A549 (cell line): ENCODE measurements around the gene PFKFB4. TPM values are rescaled to one million over a fixed set of nuclear protein-coding genes. Genes with fewer than 3 reads are reported as not detected.

Source experiments
- ATAC-seq, 2 experiments: fragments of 200-7000 bp in 1 of 2; fragments of >200 bp in 1 of 2; cut with Nextera tagmentation in 1 of 2; cut with Tn5 transposase in 1 of 2; 3 replicates each; pipeline versions ENCODE4 v1.8.0 to v1.9.1; 2018 to 2020; ENCODE audit warnings: mild to moderate bottlenecking in 1 of 2, moderate library complexity in 1 of 2
- CTCF ChIA-PET: fragments of 300-600 bp; sonication (Branson Sonifier 250); formaldehyde crosslinking; extraction: SDS; loops from one replicate; lab custom pipeline; 2021; ENCODE audit warnings: antibody characterized with exemption, inconsistent platforms; lab: Yijun Ruan, JAX
- POLR2A ChIA-PET: fragments of 350-600 bp; formaldehyde crosslinking; extraction: SDS; loops from one replicate; lab custom pipeline; 2021; ENCODE audit warnings: antibody characterized with exemption, inconsistent platforms; lab: Yijun Ruan, JAX
- DNase-seq, 2 experiments: peaks; one replicate each; pipeline versions ENCODE4 v3.0.0 to v3.0.0-alpha.2; 2011 to 2016; ENCODE audit warnings: low read depth in 1 of 2, low spot score in 1 of 2
- FAIRE-seq: peaks from 2 replicates; lab custom pipeline; 2011; peaks lifted over from hg19 to GRCh38; lab: Jason Lieb, UNC
- H3K27ac ChIP-seq, 2 experiments: fragments of >200 bp; sonication (Bioruptor Twin); formaldehyde crosslinking; 3 replicates each; pipeline ENCODE4 v1.5.1; 2016 to 2017
- H3K4me1 ChIP-seq: fragments of >200 bp; sonication (Bioruptor Twin); formaldehyde crosslinking; 3 replicates; pipeline ENCODE4 v1.6.1; 2016
- H3K4me2 ChIP-seq: fragments of >200 bp; sonication (Bioruptor Twin); formaldehyde crosslinking; 3 replicates; pipeline ENCODE4 v1.6.1; 2016
- H3K4me3 ChIP-seq: fragments of >200 bp; sonication (Bioruptor Twin); formaldehyde crosslinking; 3 replicates; pipeline ENCODE4 v1.5.1; 2016
- H3K9me3 ChIP-seq: fragments of >200 bp; sonication (Bioruptor Twin); formaldehyde crosslinking; 3 replicates; pipeline ENCODE4 v1.6.1; 2016
- BHLHE40 ChIP-seq: IDR thresholded peaks from 2 replicates; pipeline ENCODE4 v1.6.1; 2012; ENCODE audit warnings: low read depth, low read length, inconsistent platforms
- CBX2 ChIP-seq: fragments of 200-600 bp; sonication (generic); IDR thresholded peaks from 2 replicates; pipeline ENCODE4 v1.6.1; 2016; ENCODE audit warnings: low read depth, mild to moderate bottlenecking, borderline replicate concordance
- CBX8 ChIP-seq: fragments of 200-600 bp; sonication (generic); IDR thresholded peaks from 2 replicates; pipeline ENCODE4 v1.6.1; 2016
- CHD2 ChIP-seq: fragments of 150-350 bp; IDR thresholded peaks from 2 replicates; pipeline ENCODE4 v1.6.1; 2014; ENCODE audit warnings: low read length; ENCODE audit not compliant: partially characterized antibody
- EHF ChIP-seq: fragments of 250-450 bp; sonication (Bioruptor Pico); IDR thresholded peaks from 2 replicates; pipeline ENCODE4 v1.5.0; 2020; ENCODE audit warnings: mild to moderate bottlenecking
- EP300 ChIP-seq, 2 experiments: fragments of >200 bp; sonication (Bioruptor Twin); formaldehyde crosslinking; IDR thresholded peaks; 2 replicates in 1 of 2; 3 replicates in 1 of 2; pipeline ENCODE4 v1.6.1; 2016 to 2017
- ESRRA ChIP-seq: fragments of 150-350 bp; IDR thresholded peaks from 2 replicates; pipeline ENCODE4 v1.6.1; 2014; ENCODE audit warnings: mild to moderate bottlenecking, low read length, borderline replicate concordance
- FOSB ChIP-seq: fragments of 250-450 bp; sonication (Bioruptor Pico); IDR thresholded peaks from 2 replicates; pipeline ENCODE4 v1.5.0; 2020; ENCODE audit warnings: mild to moderate bottlenecking, moderate library complexity
- FOSL2 ChIP-seq, 2 experiments: fragments of 450-650 bp in 1 of 2; fragments of >200 bp in 1 of 2; sonication (Bioruptor Twin) in 1 of 2; formaldehyde crosslinking; IDR thresholded peaks; 2 replicates each; pipeline versions ENCODE4 v1.5.0 to v1.6.1; 2016 to 2020; ENCODE audit warnings: mild to moderate bottlenecking in 1 of 2, moderate library complexity in 1 of 2
- FOXS1 ChIP-seq: fragments of 250-450 bp; sonication (Bioruptor Pico); IDR thresholded peaks from 2 replicates; pipeline ENCODE4 v1.5.0; 2020; ENCODE audit warnings: mild to moderate bottlenecking, moderate library complexity
- GATA3 ChIP-seq: IDR thresholded peaks from 2 replicates; pipeline ENCODE4 v1.6.1; 2012; ENCODE audit warnings: borderline replicate concordance
- HOXB5 ChIP-seq: fragments of 250-450 bp; sonication (Bioruptor Pico); IDR thresholded peaks from 2 replicates; pipeline ENCODE4 v1.5.0; 2020; ENCODE audit warnings: mild to moderate bottlenecking, moderate library complexity
- JUN ChIP-seq, 2 experiments: fragments of >200 bp; sonication (Bioruptor Twin); formaldehyde crosslinking; IDR thresholded peaks; 2 replicates in 1 of 2; 3 replicates in 1 of 2; pipeline ENCODE4 v1.6.1; 2016 to 2017
- KDM5A ChIP-seq: fragments of 200-600 bp; sonication (generic); IDR thresholded peaks from 2 replicates; pipeline ENCODE4 v1.6.1; 2016; ENCODE audit warnings: antibody characterized with exemption, mild to moderate bottlenecking
- MAFK ChIP-seq: fragments of 450-650 bp; IDR thresholded peaks from 2 replicates; pipeline ENCODE4 v1.6.1; 2014; ENCODE audit not compliant: partially characterized antibody
- NFE2L2 ChIP-seq: fragments of 150-350 bp; conservative IDR thresholded peaks from 2 replicates; pipeline ENCODE4 v1.6.1; 2014; ENCODE audit warnings: low read length
- NPAS2 ChIP-seq: fragments of 250-450 bp; sonication (Bioruptor Pico); IDR thresholded peaks from 2 replicates; pipeline ENCODE4 v1.8.0; 2022; ENCODE audit warnings: mild to moderate bottlenecking, moderate library complexity, borderline replicate concordance
- NR3C1 ChIP-seq: fragments of >200 bp; sonication (Bioruptor Twin); formaldehyde crosslinking; IDR thresholded peaks from 3 replicates; pipeline ENCODE4 v1.6.1; 2017
- PHF8 ChIP-seq: fragments of 200-600 bp; sonication (generic); IDR thresholded peaks from 2 replicates; pipeline ENCODE4 v1.6.1; 2016; ENCODE audit warnings: low read depth, mild to moderate bottlenecking, antibody characterized with exemption, moderate library complexity, borderline replicate concordance
- RARB ChIP-seq: fragments of 250-450 bp; sonication (Bioruptor Pico); IDR thresholded peaks from 2 replicates; pipeline ENCODE4 v1.8.0; 2021; ENCODE audit warnings: mild to moderate bottlenecking, moderate library complexity
- REST ChIP-seq: fragments of 200-600 bp; sonication (generic); IDR thresholded peaks from 2 replicates; pipeline ENCODE4 v1.6.1; 2016; ENCODE audit warnings: antibody characterized with exemption, mild to moderate bottlenecking, moderate library complexity
- SMC3 ChIP-seq: fragments of >200 bp; sonication (Bioruptor Twin); formaldehyde crosslinking; IDR thresholded peaks from 3 replicates; pipeline ENCODE4 v1.6.1; 2018; ENCODE audit warnings: inconsistent platforms
- SREBF2 ChIP-seq: fragments of 450-650 bp; IDR thresholded peaks from 2 replicates; pipeline ENCODE4 v1.6.1; 2014; ENCODE audit warnings: mild to moderate bottlenecking, moderate library complexity
- TP53 ChIP-seq: fragments of 250-450 bp; sonication (Bioruptor Pico); IDR thresholded peaks from 2 replicates; pipeline ENCODE4 v1.5.0; 2021; ENCODE audit warnings: mild to moderate bottlenecking, moderate library complexity
- ZSCAN20 ChIP-seq: fragments of 250-450 bp; sonication (Bioruptor Pico); IDR thresholded peaks from 2 replicates; pipeline ENCODE4 v1.8.0; 2022; ENCODE audit warnings: mild to moderate bottlenecking, moderate library complexity
- WGBS: methylation state at CpG from one replicate; pipeline ENCODE4 v1.1.6; 2017; ENCODE audit errors: missing lambda C conversion rate; 5-methylcytosine and 5-hydroxymethylcytosine counted together
- polyA plus RNA-seq, 4 experiments: library from polyadenylated mRNA; depleted of rRNA in 3 of 4; stranded (reverse); fragments of >200 nt; fragmentation: RNase III in 1 of 4; extraction: RNeasy Plus Mini Kit Qiagen cat#74134 plus additional on column Dnase treatment in 1 of 4; gene quantifications; 2 replicates in 3 of 4; 3 replicates in 1 of 4; pipeline ENCODE4 v1.2.3, GENCODE V29; 2011 to 2017
- TF ChIP-seq, protein P1 (sequence below): fragments of 150-350 bp; IDR thresholded peaks from 2 replicates; pipeline ENCODE4 v1.6.1; 2014; ENCODE audit warnings: low read depth, mild to moderate bottlenecking, low read length
- TF ChIP-seq, protein P2 (sequence below): IDR thresholded peaks from 2 replicates; pipeline ENCODE4 v1.6.1; 2012
- TF ChIP-seq, protein P3 (sequence below): fragments of 250-450 bp; sonication (Bioruptor Pico); IDR thresholded peaks from 2 replicates; pipeline ENCODE4 v1.5.0; 2020; ENCODE audit warnings: low read depth, mild to moderate bottlenecking, moderate library complexity

PFKFB4 gene
- polyA plus RNA-seq, 2 of the 4 experiments (the other 2 are of a cell fraction), result 8.4 to 20.9 TPM

- Histone ChIP-seq H3K4me1 (peaks cover 34% of the 10 kb centered on the region), H3K27ac (peak overlapping the region; percentile 96 to 97)
- CTCF ChIA-PET, result interaction anchor here (0.5 to 2.8 kb wide), 16 partner anchors 13 to 199 kb away, joined by 3 to 14 read pairs (median 4); partner anchors contain the start of gene ATRIP
- DNase-seq, result peak in 1 of 2 experiments; percentile 40
- WGBS, result 0% methylated on average over 3 of the region's 5 CpGs
- POLR2A ChIA-PET, result interaction anchor here (0.7 to 1.2 kb wide), 3 partner anchors 8 to 36 kb away, joined by 3 to 8 read pairs (median 3); partner anchors contain the start of genes CCDC51 and TMA7
- TF ChIP-seq NPAS2 (CRISPR knock-in tag) (no peak), ESRRA (no peak), CBX8 (no peak)
- TF ChIP-seq, all 56 proteins: peak for 0
- Histone ChIP-seq H3K9me3 (no peaks in the 10 kb centered on the region), H3K4me2 (peak overlapping the region; percentile 87), H3K4me3 (peak overlapping the region; percentile 76)
- peak in 1 of 2 experiments; percentile 60; a peak in 5 of 6 replicates for ATAC-seq
- no peak for FAIRE-seq
Observed at GRCh38 chr3:48472673-48472922, 84.0 kb downstream of the PFKFB4 start.

- Histone ChIP-seq H3K27ac (peak overlapping the region in 1 of 2 experiments; percentile 53; a peak in 3 of 6 replicates), H3K9me3 (no peaks in the 10 kb centered on the region)
- DNase-seq, result no peak
- FAIRE-seq, result no peak
- ChIA-PET CTCF (interaction anchor here (1.1 kb wide), 1 partner anchor 34 kb away, joined by 3 read pairs; no protein-coding TSS in a partner anchor), POLR2A (no interaction called here)
- WGBS, result no CpG with 5 or more reads among the region's 1 CpG
- TF ChIP-seq, protein P1, sequence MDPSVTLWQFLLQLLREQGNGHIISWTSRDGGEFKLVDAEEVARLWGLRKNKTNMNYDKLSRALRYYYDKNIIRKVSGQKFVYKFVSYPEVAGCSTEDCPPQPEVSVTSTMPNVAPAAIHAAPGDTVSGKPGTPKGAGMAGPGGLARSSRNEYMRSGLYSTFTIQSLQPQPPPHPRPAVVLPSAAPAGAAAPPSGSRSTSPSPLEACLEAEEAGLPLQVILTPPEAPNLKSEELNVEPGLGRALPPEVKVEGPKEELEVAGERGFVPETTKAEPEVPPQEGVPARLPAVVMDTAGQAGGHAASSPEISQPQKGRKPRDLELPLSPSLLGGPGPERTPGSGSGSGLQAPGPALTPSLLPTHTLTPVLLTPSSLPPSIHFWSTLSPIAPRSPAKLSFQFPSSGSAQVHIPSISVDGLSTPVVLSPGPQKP, result no peak
- TF ChIP-seq RARB (CRISPR knock-in tag) (no peak), CHD2 (no peak), MAFK (no peak), EHF (CRISPR knock-in tag) (no peak), FOSL2 (IDR thresholded peaks at IDR 0.05) (no peak), FOSL2 (CRISPR knock-in tag; IDR thresholded peaks at IDR 0.05) (no peak), BHLHE40 (no peak), SREBF2 (no peak), FOSB (CRISPR knock-in tag) (no peak), JUN (IDR thresholded peaks at IDR 0.05) (no peak)
- TF ChIP-seq, protein P2, sequence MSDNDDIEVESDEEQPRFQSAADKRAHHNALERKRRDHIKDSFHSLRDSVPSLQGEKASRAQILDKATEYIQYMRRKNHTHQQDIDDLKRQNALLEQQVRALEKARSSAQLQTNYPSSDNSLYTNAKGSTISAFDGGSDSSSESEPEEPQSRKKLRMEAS, result no peak
- TF ChIP-seq, all 56 proteins: peak for 0
- ATAC-seq, result no peak
- Histone ChIP-seq H3K4me3 (no peak overlapping the region), H3K4me1 (peaks cover 57% of the 10 kb centered on the region), H3K4me2 (peak overlapping the region; percentile 41; the same call in 2 of the 3 replicates)
Observed at GRCh38 chr3:48470286-48470685, 86.3 kb downstream of the PFKFB4 start.

DNA sequence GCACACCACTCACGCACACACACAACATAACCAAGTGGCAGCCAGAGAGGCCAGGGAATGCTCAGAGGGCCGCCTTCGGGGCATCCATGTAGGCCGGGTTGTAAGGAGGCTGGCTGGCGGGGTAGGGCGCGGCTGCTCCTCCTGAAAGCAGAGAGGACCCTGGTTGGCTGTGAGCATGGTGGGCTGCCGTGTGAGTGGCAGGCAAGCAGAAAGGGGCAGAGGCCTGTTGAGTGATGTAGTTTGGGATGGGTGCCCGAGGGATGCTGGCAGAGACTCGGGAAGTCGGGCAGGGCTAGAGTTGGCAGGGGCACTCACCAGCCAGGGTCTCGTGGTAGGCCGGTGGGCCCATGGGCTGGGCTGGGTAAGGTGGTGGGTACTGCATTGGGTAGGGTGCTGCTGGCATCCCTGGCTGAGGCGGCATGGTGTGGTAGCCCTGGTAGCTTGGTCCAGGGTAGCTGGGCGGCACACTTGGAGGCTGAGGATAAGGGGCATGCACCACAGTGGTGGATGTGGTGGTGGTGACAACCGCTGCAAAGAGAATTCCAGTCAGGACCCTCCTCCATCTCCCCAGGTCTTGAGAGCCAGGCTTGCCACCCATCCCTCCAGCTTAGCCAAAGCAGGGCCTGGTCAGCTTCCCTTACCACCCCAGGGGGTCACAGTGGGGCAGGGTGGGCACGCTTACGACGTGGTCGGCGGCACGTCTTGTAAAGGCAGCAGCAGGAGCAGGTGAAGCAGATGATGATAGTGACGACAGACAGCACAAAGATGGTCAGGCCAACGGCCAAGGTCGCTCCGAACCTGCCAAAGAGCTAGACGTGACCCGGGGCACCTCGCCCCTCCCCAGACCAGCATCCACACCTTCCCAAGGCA, 87.3 kb downstream of the PFKFB4 start:
- 95% methylated on average over 29 of the region's 29 CpGs for WGBS
- H3K4me1 ChIP-seq, result peaks cover 62% of the 10 kb centered on the region
- ChIA-PET CTCF (interaction anchor here (0.8 kb wide), 2 partner anchors 38 to 80 kb away, joined by 3 to 4 read pairs; no protein-coding TSS in a partner anchor), POLR2A (no interaction called here)
- H3K9me3 ChIP-seq, result no peaks in the 10 kb centered on the region
- no peak for ATAC-seq
- FAIRE-seq, result no peak
- no peak for TF ChIP-seq CBX8
- TF ChIP-seq, protein P3, sequence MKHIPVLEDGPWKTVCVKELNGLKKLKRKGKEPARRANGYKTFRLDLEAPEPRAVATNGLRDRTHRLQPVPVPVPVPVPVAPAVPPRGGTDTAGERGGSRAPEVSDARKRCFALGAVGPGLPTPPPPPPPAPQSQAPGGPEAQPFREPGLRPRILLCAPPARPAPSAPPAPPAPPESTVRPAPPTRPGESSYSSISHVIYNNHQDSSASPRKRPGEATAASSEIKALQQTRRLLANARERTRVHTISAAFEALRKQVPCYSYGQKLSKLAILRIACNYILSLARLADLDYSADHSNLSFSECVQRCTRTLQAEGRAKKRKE (CRISPR knock-in tag), result no peak
- no peak for TF ChIP-seq NFE2L2
- TF ChIP-seq JUN (IDR thresholded peaks at IDR 0.05), result no peak
- TF ChIP-seq REST, result no peak
- no peak for TF ChIP-seq PHF8
- TF ChIP-seq FOXS1 (CRISPR knock-in tag), result no peak
- no peak for TF ChIP-seq SMC3
- TF ChIP-seq HOXB5 (CRISPR knock-in tag), result no peak
- TF ChIP-seq KDM5A, result no peak
- no peak for TF ChIP-seq CHD2
- no peak for TF ChIP-seq GATA3
- TF ChIP-seq ZSCAN20 (CRISPR knock-in tag), result no peak
- TF ChIP-seq EP300 (IDR thresholded peaks at IDR 0.05), result no peak
- no peak for TF ChIP-seq NR3C1
- no peak for TF ChIP-seq MAFK
- TF ChIP-seq FOSL2 (IDR thresholded peaks at IDR 0.05), result no peak
- no peak for TF ChIP-seq FOSL2 (CRISPR knock-in tag; IDR thresholded peaks at IDR 0.05)
- TF ChIP-seq NPAS2 (CRISPR knock-in tag), result no peak
- no peak for TF ChIP-seq TP53 (CRISPR knock-in tag)
- no peak for TF ChIP-seq CBX2
- DNase-seq, result no peak
- no peak overlapping the region for H3K4me3 ChIP-seq
- no peak overlapping the region for H3K27ac ChIP-seq
- no peak overlapping the region for H3K4me2 ChIP-seq
